CD14-positive monocyte (primary cell): Measurements from ENCODE around the gene AHCYL1. TPM values are rescaled to one million over a fixed set of nuclear protein-coding genes. Genes with fewer than 3 reads are reported as not detected.

Source experiments
- DNase-seq, 3 donors: peaks; one replicate each; pipeline ENCODE4 v3.0.0-alpha.2; 2011 to 2022
- H2AFZ ChIP-seq: 2 replicates; pipeline ENCODE4 v1.6.0; 2012; ENCODE audit warnings: mild to moderate bottlenecking, low read depth, low read length, inconsistent platforms; ENCODE audit not compliant: insufficient read depth, poor library complexity, severe bottlenecking
- H3K27ac ChIP-seq, 2 donors: 1 replicate in 1 of 2; 2 replicates in 1 of 2; pipeline ENCODE4 v1.5.1; 2012 to 2013; ENCODE audit warnings: low read length in 2 of 2, control low read depth in 1 of 2, inconsistent platforms in 1 of 2, low read depth in 1 of 2, mild to moderate bottlenecking in 1 of 2
- H3K27me3 ChIP-seq, 2 donors: one replicate each; pipeline versions ENCODE4 v1.6.0 to v1.6.1; 2011 to 2013; ENCODE audit warnings: low read length in 2 of 2; ENCODE audit not compliant: control insufficient read depth in 2 of 2, insufficient read depth in 2 of 2
- H3K36me3 ChIP-seq, 2 donors: replicated peaks in 1 of 2; 1 replicate in 1 of 2; 2 replicates in 1 of 2; pipeline versions ENCODE4 v1.5.1 to v1.6.1; 2012 to 2013; ENCODE audit warnings: low read length in 2 of 2, control low read depth in 1 of 2, inconsistent platforms in 1 of 2, mild to moderate bottlenecking in 1 of 2; ENCODE audit not compliant: insufficient read depth in 2 of 2, control insufficient read depth in 1 of 2
- H3K4me1 ChIP-seq, 2 donors: 1 replicate in 1 of 2; 2 replicates in 1 of 2; pipeline versions ENCODE4 v1.5.1 to v1.6.1; 2012 to 2013; ENCODE audit warnings: low read length in 2 of 2, control low read depth in 1 of 2, inconsistent platforms in 1 of 2, mild to moderate bottlenecking in 1 of 2, moderate library complexity in 1 of 2; ENCODE audit not compliant: insufficient read depth in 2 of 2, control insufficient read depth in 1 of 2
- H3K4me2 ChIP-seq: replicated peaks from 2 replicates; pipeline ENCODE3; 2012; ENCODE audit warnings: low read length, moderate library complexity, mild to moderate bottlenecking; ENCODE audit not compliant: poor library complexity, severe bottlenecking; ENCODE audit errors: extremely low read depth
- H3K4me3 ChIP-seq, 3 experiments: fragments of 200-600 bp in 1 of 3; sonication (generic) in 1 of 3; replicated peaks in 1 of 3; 1 replicate in 2 of 3; 2 replicates in 1 of 3; pipeline ENCODE4 v1.5.1; 2011 to 2013; ENCODE audit warnings: low read length in 3 of 3, mild to moderate bottlenecking in 3 of 3, control low read depth in 2 of 3, low read depth in 2 of 3, inconsistent platforms in 1 of 3, moderate library complexity in 1 of 3
- H3K79me2 ChIP-seq: 2 replicates; pipeline ENCODE4 v1.6.0; 2012; ENCODE audit warnings: mild to moderate bottlenecking, control low read depth, inconsistent platforms, low read length, moderate library complexity; ENCODE audit not compliant: insufficient read depth
- H3K9ac ChIP-seq: 2 replicates; pipeline ENCODE4 v1.6.0; 2017; ENCODE audit warnings: low read length, mild to moderate bottlenecking; ENCODE audit not compliant: insufficient read depth, poor library complexity, severe bottlenecking
- H3K9me3 ChIP-seq, 2 donors: replicated peaks in 1 of 2; 1 replicate in 1 of 2; 2 replicates in 1 of 2; pipeline versions ENCODE4 v1.5.1 to v1.6.1; 2012 to 2013; ENCODE audit warnings: low read length in 2 of 2, control low read depth in 1 of 2; ENCODE audit not compliant: control insufficient read depth in 1 of 2, insufficient read depth in 1 of 2
- H4K20me1 ChIP-seq: 2 replicates; pipeline ENCODE4 v1.6.0; 2012; ENCODE audit warnings: mild to moderate bottlenecking, low read length, control low read depth, moderate library complexity; ENCODE audit not compliant: insufficient read depth
- H3K27ac Mint-ChIP-seq, 7 donors: one replicate each; pipeline ENCODE4 v1.8.0; 2020; ENCODE audit warnings: mild to moderate bottlenecking in 7 of 7, mixed read lengths in 7 of 7, moderate library complexity in 6 of 7, inconsistent platforms in 2 of 7
- H3K27me3 Mint-ChIP-seq, 3 donors: one replicate each; pipeline ENCODE4 v1.8.0; 2021 to 2022; ENCODE audit warnings: low read depth in 3 of 3, mild to moderate bottlenecking in 3 of 3, mixed read lengths in 3 of 3, moderate library complexity in 3 of 3, inconsistent platforms in 1 of 3
- H3K36me3 Mint-ChIP-seq, 2 donors: one replicate each; pipeline ENCODE4 v1.8.0; 2020; ENCODE audit warnings: mixed read lengths in 2 of 2, inconsistent platforms in 1 of 2, mild to moderate bottlenecking in 1 of 2
- H3K4me1 Mint-ChIP-seq: one replicate; pipeline ENCODE4 v1.8.0; 2020; ENCODE audit warnings: mild to moderate bottlenecking, mixed read lengths
- H3K4me3 Mint-ChIP-seq, 2 donors: one replicate each; pipeline ENCODE4 v1.8.0; 2020; ENCODE audit warnings: mild to moderate bottlenecking in 2 of 2, mixed read lengths in 2 of 2, moderate library complexity in 1 of 2
- H3K9me3 Mint-ChIP-seq, 7 donors: one replicate each; pipeline ENCODE4 v1.8.0; 2020 to 2022; ENCODE audit warnings: mixed read lengths in 7 of 7, mild to moderate bottlenecking in 6 of 7, moderate library complexity in 6 of 7, inconsistent platforms in 2 of 7
- WGBS: methylation state at CpG from one replicate; pipeline ENCODE4 v1.1.5; 2013; ENCODE audit warnings: missing lambda C conversion rate; ENCODE audit not compliant: insufficient coverage; 5-methylcytosine and 5-hydroxymethylcytosine counted together
- intact Hi-C, 2 donors: fragments of 100-400 bp; cut with micrococcal nuclease; formaldehyde crosslinking; loops; one replicate each; pipeline versions ENCODE4 v1.15.0 to v1.15.1; 2023
- polyA plus RNA-seq, 3 donors: library from polyadenylated mRNA; depleted of rRNA in 1 of 3; unstranded in 2 of 3; stranded (reverse) in 1 of 3; fragments of 300-500 nt in 2 of 3; fragments of >200 nt in 1 of 3; fragmentation: Illumina TruSeq in 2 of 3; gene quantifications; 1 replicate in 2 of 3; 2 replicates in 1 of 3; pipeline ENCODE4 v1.2.3, GENCODE V29; 2012 to 2021
- TF ChIP-seq, protein P1 (sequence below): fragments of 200-600 bp; IDR thresholded peaks from one replicate; pipeline ENCODE4 v1.8.0; 2022; ENCODE audit warnings: antibody characterized with exemption, mild to moderate bottlenecking

The AHCYL1 gene
- polyA plus RNA-seq, 3 donors: 39.1 to 63.9 (median 48.8) TPM

DNA sequence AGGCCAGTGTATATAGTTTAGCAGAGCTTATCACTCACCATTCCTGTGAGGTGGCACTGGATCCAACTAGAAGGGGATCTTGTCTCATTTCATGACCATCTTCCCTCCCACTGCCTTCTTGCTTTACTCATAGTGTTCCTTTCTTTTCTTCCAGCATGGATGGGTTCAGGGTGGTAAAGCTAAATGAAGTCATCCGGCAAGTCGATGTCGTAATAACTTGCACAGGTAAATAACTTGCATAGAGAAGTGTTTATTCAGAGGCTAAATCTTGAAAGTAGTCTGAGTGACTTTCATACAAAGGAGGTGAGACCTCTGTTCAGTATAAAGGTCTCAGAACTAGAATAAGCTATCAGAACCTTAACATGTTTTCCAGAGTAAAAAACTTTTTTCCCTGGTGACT, 33.2 kb downstream of the AHCYL1 start:
- intact Hi-C loops: no loop called here
- Mint-ChIP-seq H3K27me3 (no peaks in the 10 kb centered on the region), H3K36me3 (peaks cover 90 to 98% of the 10 kb centered on the region in 2 donors), H3K4me3 (no peak overlapping the region), H3K4me1 (no peaks in the 10 kb centered on the region), H3K27ac (no peak overlapping the region), H3K9me3 (peaks cover 0 to 1% (median 0%) of the 10 kb centered on the region in 7 donors)
- TF ChIP-seq, protein P1, sequence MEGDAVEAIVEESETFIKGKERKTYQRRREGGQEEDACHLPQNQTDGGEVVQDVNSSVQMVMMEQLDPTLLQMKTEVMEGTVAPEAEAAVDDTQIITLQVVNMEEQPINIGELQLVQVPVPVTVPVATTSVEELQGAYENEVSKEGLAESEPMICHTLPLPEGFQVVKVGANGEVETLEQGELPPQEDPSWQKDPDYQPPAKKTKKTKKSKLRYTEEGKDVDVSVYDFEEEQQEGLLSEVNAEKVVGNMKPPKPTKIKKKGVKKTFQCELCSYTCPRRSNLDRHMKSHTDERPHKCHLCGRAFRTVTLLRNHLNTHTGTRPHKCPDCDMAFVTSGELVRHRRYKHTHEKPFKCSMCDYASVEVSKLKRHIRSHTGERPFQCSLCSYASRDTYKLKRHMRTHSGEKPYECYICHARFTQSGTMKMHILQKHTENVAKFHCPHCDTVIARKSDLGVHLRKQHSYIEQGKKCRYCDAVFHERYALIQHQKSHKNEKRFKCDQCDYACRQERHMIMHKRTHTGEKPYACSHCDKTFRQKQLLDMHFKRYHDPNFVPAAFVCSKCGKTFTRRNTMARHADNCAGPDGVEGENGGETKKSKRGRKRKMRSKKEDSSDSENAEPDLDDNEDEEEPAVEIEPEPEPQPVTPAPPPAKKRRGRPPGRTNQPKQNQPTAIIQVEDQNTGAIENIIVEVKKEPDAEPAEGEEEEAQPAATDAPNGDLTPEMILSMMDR: no peak
- Histone ChIP-seq H4K20me1 (no peaks in the 10 kb centered on the region), H3K4me1 (peaks cover 0 to under 1% of the 10 kb centered on the region in 2 donors), H3K79me2 (no peaks in the 10 kb centered on the region), H3K36me3 (peaks cover 95 to 98% of the 10 kb centered on the region in 2 donors), H2AFZ (no peak overlapping the region), H3K4me3 (no peak overlapping the region), H3K27me3 (no peaks in the 10 kb centered on the region), H3K27ac (no peak overlapping the region), H3K9ac (no peak overlapping the region), H3K4me2 (no peak overlapping the region), H3K9me3 (no peaks in the 10 kb centered on the region)
- WGBS: no CpG with 5 or more reads among the region's 3 CpGs
- DNase-seq: no peak

DNA sequence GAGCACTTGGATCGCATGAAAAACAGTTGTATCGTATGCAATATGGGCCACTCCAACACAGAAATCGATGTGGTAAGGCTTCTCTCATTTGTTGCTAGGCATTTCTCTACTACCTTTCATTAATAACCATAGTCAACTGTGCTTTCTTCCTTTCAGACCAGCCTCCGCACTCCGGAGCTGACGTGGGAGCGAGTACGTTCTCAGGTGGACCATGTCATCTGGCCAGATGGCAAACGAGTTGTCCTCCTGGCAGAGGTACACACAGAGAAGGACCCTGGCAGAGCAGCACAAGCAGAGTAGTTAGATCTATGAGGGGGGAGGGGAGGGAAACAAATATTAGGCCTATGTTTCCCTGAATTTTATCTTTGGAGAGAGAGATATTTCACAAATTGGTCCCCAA, 33.8 kb downstream of the AHCYL1 start:
- H4K20me1 ChIP-seq: no peaks in the 10 kb centered on the region
- no peaks in the 10 kb centered on the region for H3K79me2 ChIP-seq
- Mint-ChIP-seq H3K36me3 (peaks cover 93 to 98% of the 10 kb centered on the region in 2 donors), H3K27me3 (no peaks in the 10 kb centered on the region), H3K4me3 (no peak overlapping the region), H3K4me1 (no peaks in the 10 kb centered on the region), H3K9me3 (peaks cover 0 to 1% (median 0%) of the 10 kb centered on the region in 7 donors), H3K27ac (no peak overlapping the region)
- no peaks in the 10 kb centered on the region for H3K9me3 ChIP-seq
- H3K4me1 ChIP-seq: no peaks in the 10 kb centered on the region
- no peaks in the 10 kb centered on the region for H3K27me3 ChIP-seq
- no peak overlapping the region for H3K27ac ChIP-seq
- TF ChIP-seq, protein P1: no peak
- peaks cover 95 to 98% of the 10 kb centered on the region in 2 donors for H3K36me3 ChIP-seq
- H3K4me2 ChIP-seq: no peak overlapping the region
- H2AFZ ChIP-seq: no peak overlapping the region
- intact Hi-C loops: no loop called here
- no peak overlapping the region for H3K4me3 ChIP-seq
- no peak for DNase-seq
- 100% methylated on average over 9 of the region's 9 CpGs for WGBS
- H3K9ac ChIP-seq: no peak overlapping the region
